Measurements from ENCODE around the gene LRRC4C. TPM values are rescaled to one million over a fixed set of nuclear protein-coding genes. Genes with fewer than 3 reads are reported as not detected.

The LRRC4C gene
- total RNA-seq, 1 experiment from 2014 or later = not detected

GRCh38 chr11:40268551-40268950, 1190.9 kb downstream of the LRRC4C start:
- intact Hi-C loops (cut with micrococcal nuclease) = no loop called here
- no peak overlapping the region for H3K27ac Mint-ChIP-seq (ENCODE audit: low read depth, unreplicated experiment)
- no peak for TF ChIP-seq CTCF (IDR thresholded peaks at IDR 0.05; ENCODE audit: unreplicated experiment)
- DNase-seq (ENCODE audit: unreplicated experiment) = no peak
- H3K4me3 Mint-ChIP-seq (ENCODE audit: unreplicated experiment) = no peak overlapping the region
- no peaks in the 10 kb centered on the region for H3K4me1 Mint-ChIP-seq (ENCODE audit: insufficient read depth, unreplicated experiment)
- POLR2A ChIA-PET = interaction anchor here (0.6 kb wide), 1 partner anchor 752 kb away, joined by 3 read pairs; no protein-coding TSS in a partner anchor
- no TSS peak for BruUV-seq (replicated peaks)
- no peaks in the 10 kb centered on the region for H3K9me3 Mint-ChIP-seq (ENCODE audit: unreplicated experiment)
- no peaks in the 10 kb centered on the region for H3K27me3 Mint-ChIP-seq (ENCODE audit: insufficient read depth, unreplicated experiment)
- CTCF ChIA-PET = no interaction called here
- H3K36me3 Mint-ChIP-seq (ENCODE audit: insufficient read depth, unreplicated experiment) = no peaks in the 10 kb centered on the region

GRCh38 chr11:40255457-40255856, 1204.0 kb downstream of the LRRC4C start:
- Mint-ChIP-seq H3K4me3 (ENCODE audit: unreplicated experiment) (no peak overlapping the region), H3K36me3 (ENCODE audit: insufficient read depth, unreplicated experiment) (no peaks in the 10 kb centered on the region), H3K27ac (ENCODE audit: low read depth, unreplicated experiment) (no peak overlapping the region), H3K27me3 (ENCODE audit: insufficient read depth, unreplicated experiment) (no peaks in the 10 kb centered on the region), H3K4me1 (ENCODE audit: insufficient read depth, unreplicated experiment) (no peaks in the 10 kb centered on the region), H3K9me3 (ENCODE audit: unreplicated experiment) (no peaks in the 10 kb centered on the region)
- no TSS peak for BruUV-seq (replicated peaks)
- POLR2A ChIA-PET = no interaction called here
- CTCF ChIA-PET = no interaction called here
- TF ChIP-seq CTCF (IDR thresholded peaks at IDR 0.05; ENCODE audit: unreplicated experiment) = no peak
- intact Hi-C loops (cut with micrococcal nuclease) = no loop called here
- DNase-seq (ENCODE audit: unreplicated experiment) = no peak

GRCh38 chr11:40253166-40253565, 1206.3 kb downstream of the LRRC4C start:
- H3K27ac Mint-ChIP-seq (ENCODE audit: low read depth, unreplicated experiment) = no peak overlapping the region
- BruUV-seq (replicated peaks) = no TSS peak
- DNase-seq (ENCODE audit: unreplicated experiment) = no peak
- CTCF ChIA-PET = no interaction called here
- no peaks in the 10 kb centered on the region for H3K27me3 Mint-ChIP-seq (ENCODE audit: insufficient read depth, unreplicated experiment)
- POLR2A ChIA-PET = no interaction called here
- H3K4me1 Mint-ChIP-seq (ENCODE audit: insufficient read depth, unreplicated experiment) = no peaks in the 10 kb centered on the region
- no peak for TF ChIP-seq CTCF (IDR thresholded peaks at IDR 0.05; ENCODE audit: unreplicated experiment)
- H3K36me3 Mint-ChIP-seq (ENCODE audit: insufficient read depth, unreplicated experiment) = peaks cover 5% of the 10 kb centered on the region
- no peak overlapping the region for H3K4me3 Mint-ChIP-seq (ENCODE audit: unreplicated experiment)
- no peaks in the 10 kb centered on the region for H3K9me3 Mint-ChIP-seq (ENCODE audit: unreplicated experiment)
- intact Hi-C loops (cut with micrococcal nuclease) = no loop called here

GRCh38 chr11:40252236-40252635, 1207.2 kb downstream of the LRRC4C start:
- ChIA-PET POLR2A (no interaction called here), CTCF (interaction anchor here (0.6 kb wide), 1 partner anchor 1381 kb away, joined by 3 read pairs; no protein-coding TSS in a partner anchor)

More at GRCh38 chr11:40252236-40252635, 1207.2 kb downstream of the LRRC4C start:
- Mint-ChIP-seq H3K4me1 (ENCODE audit: insufficient read depth, unreplicated experiment) (no peaks in the 10 kb centered on the region), H3K36me3 (ENCODE audit: insufficient read depth, unreplicated experiment) (peaks cover 5% of the 10 kb centered on the region), H3K9me3 (ENCODE audit: unreplicated experiment) (no peaks in the 10 kb centered on the region), H3K27ac (ENCODE audit: low read depth, unreplicated experiment) (no peak overlapping the region), H3K27me3 (ENCODE audit: insufficient read depth, unreplicated experiment) (no peaks in the 10 kb centered on the region), H3K4me3 (ENCODE audit: unreplicated experiment) (no peak overlapping the region)
- TF ChIP-seq CTCF (IDR thresholded peaks at IDR 0.05; ENCODE audit: unreplicated experiment) = no peak
- BruUV-seq (replicated peaks) = no TSS peak
- intact Hi-C loops (cut with micrococcal nuclease) = no loop called here
- no peak for DNase-seq (ENCODE audit: unreplicated experiment)

All from MCF 10A (cell line).